Inflammatory macrophage (primary cell): ENCODE measurements around the gene WDR33.

ENCODE experiments used
- DNase-seq, 2 donors: peaks; one replicate each; pipeline ENCODE4 v3.0.0-alpha.2; 2020 to 2022

Gene WDR33

GRCh38 chr2:127762441-127762840 lies 48.5 kb downstream of the WDR33 start:
- DNase-seq: no peak

GRCh38 chr2:127759931-127760330 lies 51.0 kb downstream of the WDR33 start:
- no peak for DNase-seq

- no peak for DNase-seq
Measured at GRCh38 chr2:127754186-127754585, 56.8 kb downstream of the WDR33 start.

- DNase-seq: no peak
Measured at GRCh38 chr2:127753374-127753773, 57.6 kb downstream of the WDR33 start.

GRCh38 chr2:127749537-127749936 lies 61.4 kb downstream of the WDR33 start:
- DNase-seq: peak; percentile 4 to 43

- DNase-seq: no peak
Measured at GRCh38 chr2:127747621-127748020, 63.4 kb downstream of the WDR33 start.

GRCh38 chr2:127743477-127744026 lies 67.4 kb downstream of the WDR33 start:
- DNase-seq: no peak

GRCh38 chr2:127740665-127741288 lies 70.2 kb downstream of the WDR33 start:
- no peak for DNase-seq

- no peak for DNase-seq
Measured at GRCh38 chr2:127739800-127740199, 71.2 kb downstream of the WDR33 start.

- no peak for DNase-seq
Measured at GRCh38 chr2:127737892-127738291, 73.1 kb downstream of the WDR33 start.

- DNase-seq: no peak
Measured at GRCh38 chr2:127735537-127736399, 75.2 kb downstream of the WDR33 start.

- DNase-seq: no peak
Measured at GRCh38 chr2:127735044-127735443, 75.9 kb downstream of the WDR33 start.

- DNase-seq: no peak
Measured at GRCh38 chr2:127733816-127734537, 77.0 kb downstream of the WDR33 start.

GRCh38 chr2:127733113-127733815 lies 77.7 kb downstream of the WDR33 start:
- DNase-seq: no peak

- no peak for DNase-seq
Measured at GRCh38 chr2:127726158-127726880, 84.7 kb downstream of the WDR33 start.

- DNase-seq: no peak
Measured at GRCh38 chr2:127722807-127723206, 88.2 kb downstream of the WDR33 start.

GRCh38 chr2:127721978-127722355 lies 89.0 kb downstream of the WDR33 start:
- DNase-seq: no peak

GRCh38 chr2:127721311-127721977 lies 89.5 kb downstream of the WDR33 start:
- DNase-seq: no peak

GRCh38 chr2:127719301-127720218 lies 91.4 kb downstream of the WDR33 start:
- no peak for DNase-seq

GRCh38 chr2:127718271-127718670 lies 92.7 kb downstream of the WDR33 start:
- no peak for DNase-seq
